Suppressor macrophage treated with lipopolysaccharide for 1 hour (primary cell): ENCODE results near the gene CHCHD6.

Experiments
- DNase-seq, 3 donors: peaks; one replicate each; pipeline ENCODE4 v3.0.0-alpha.2; 2020 to 2022

CHCHD6 gene

DNA sequence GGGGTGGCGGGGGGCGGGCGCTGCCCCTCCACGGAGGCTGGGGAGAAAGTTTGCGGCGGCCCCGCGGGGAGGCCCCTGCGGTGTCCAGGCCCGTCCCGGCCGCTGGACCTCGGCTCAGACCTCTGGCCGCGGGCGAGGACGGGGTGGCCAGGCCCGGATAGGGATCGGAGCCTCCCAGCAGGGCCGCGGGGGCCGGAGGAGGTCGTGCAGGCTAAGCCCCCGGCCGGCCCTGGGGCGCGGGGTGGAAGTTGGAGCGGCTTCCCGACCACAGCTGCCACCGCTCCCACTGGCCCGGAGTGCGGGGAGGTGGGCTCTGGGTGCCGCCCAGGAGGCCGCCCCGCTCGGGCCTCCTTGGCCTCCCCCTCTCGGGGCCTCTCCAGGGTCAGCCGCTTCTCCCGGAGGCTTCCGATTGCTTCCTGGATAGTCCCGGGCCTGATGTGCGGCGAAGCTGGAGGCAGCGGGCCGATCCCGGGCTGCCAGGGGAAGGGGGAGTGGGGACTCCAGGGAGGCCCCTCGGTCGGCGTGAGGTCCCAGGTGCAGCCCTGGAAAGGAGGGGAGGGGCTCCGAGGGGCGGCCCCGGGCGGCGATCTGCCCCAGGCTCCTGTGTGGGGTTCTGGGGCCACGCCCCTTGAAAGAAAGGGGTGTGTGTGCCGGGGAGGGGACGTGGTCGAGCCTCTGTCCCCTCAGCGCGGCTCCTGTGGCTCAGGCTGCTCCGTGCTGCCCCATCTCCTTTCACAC, 279.8 kb downstream of the CHCHD6 start:
- DNase-seq, result peak in 2 of 3 donors; percentile 17 to 50

DNA sequence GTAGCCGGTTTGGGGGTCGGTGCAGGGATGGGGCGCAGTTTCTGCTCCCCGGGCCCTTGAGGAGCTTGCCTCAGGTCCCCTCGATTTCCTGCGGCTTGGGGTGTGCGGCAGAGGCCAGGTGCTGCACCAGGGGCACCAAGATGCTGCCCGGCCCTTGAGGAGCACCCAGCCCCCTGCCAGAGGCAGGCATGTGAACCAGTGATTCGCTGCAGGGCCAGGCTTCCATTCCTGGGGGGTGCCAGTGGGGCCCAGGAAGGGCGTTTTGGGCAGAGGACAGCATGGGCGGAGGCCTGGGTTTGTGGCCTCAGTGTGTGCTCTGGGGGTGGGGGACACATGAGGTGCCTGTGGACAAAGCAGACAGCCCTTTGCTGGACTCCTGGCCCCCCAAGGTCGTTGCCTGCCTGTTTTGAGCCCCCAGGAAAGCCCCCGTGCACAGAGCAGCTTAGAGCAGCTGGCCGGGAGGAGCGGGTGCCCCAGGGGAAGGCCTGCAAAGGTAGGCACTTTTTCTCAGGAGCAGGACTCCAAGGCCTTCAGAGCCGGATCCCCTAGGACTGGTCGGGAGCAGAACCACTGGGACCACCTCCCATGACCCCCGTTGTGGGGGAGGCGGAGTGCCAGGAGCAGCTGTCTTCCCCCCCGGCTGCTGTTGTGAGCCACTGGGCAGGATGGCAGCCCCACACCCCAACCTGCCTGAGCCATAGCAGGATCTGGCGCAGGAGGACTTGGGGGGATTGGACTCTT, 280.5 kb downstream of the CHCHD6 start:
- DNase-seq, result no peak

DNA sequence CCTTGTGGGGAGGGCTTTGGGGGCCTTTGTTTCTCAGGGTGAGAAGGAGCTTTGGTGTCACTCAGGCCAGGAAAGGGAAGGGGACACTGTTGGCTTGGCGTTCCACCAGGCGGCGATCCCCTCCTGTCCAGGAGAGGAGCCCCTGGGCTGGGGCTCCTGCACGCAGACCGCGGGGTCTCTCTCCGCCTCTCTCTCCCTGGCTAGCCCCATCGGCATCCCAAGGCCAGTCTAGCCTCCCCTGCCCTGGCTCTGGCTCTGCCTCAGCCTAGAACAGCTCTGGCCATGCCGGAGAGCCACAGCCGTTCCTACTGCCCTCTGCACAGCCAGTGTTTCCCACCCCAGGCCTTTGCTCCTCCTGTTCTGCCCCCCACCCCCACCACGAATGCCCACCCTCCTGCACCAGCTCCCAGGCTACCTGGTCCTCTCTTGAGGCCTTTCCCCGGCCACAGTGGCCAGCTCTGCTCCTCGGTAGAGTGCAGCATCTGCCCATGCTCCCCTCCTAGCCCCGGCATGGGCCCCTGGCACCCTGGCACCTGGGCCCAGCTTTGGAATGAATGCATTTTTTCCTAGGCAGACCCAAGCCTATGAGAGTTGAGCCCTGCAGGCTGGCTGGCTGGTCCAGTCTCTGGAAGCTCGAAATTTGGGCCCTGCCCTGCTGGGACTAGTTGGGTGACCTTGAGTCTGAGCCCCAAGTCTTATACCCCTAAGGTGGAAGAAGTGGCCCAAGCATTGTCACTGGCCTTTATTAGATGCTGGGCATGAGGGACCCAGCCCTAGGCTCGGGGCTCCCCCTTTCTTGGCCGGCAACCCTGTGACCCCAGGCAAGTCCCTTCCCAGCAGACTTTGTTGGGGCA, 281.3 kb downstream of the CHCHD6 start:
- no peak for DNase-seq

DNA sequence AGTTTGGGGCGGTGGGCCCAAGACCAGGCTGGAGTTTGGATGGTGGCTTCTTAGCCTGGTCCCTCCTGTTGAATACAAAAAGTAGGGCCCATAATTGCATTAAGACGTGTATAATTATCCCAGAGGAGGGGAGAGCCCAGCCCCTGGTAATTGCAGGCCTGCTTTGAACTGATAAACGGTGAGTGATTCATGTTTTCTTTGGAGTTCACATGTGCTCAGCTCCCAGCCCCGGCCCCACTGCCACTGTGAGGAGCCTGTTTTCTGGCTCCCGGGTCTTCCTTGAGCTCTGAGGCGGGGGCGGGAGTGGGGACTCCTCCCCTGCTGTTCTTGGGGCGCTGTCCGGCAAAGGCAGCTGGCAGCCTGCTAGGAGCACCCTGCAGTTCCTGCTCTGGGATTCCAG, 282.0 kb downstream of the CHCHD6 start:
- no peak for DNase-seq

DNA sequence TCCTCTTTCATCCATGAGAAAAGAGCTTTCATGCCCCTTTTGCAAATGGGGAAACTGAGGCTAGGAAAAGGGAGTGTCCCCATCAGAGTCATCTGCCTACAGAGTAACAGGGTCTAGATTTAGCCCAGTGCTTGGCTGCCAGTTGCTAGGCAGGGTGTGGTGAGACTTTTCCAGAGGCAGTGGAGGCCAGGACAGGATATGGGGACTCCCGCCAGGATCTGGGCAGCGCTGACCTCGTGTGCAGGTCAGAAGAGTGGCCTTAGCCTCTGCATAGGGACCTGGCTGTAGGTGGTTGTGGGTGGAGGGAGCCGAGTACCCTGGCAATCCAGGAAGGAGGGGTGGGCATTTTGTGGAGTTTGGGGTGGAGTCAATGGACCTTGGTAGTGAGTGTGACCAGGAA, 283.1 kb downstream of the CHCHD6 start:
- DNase-seq, result no peak

DNA sequence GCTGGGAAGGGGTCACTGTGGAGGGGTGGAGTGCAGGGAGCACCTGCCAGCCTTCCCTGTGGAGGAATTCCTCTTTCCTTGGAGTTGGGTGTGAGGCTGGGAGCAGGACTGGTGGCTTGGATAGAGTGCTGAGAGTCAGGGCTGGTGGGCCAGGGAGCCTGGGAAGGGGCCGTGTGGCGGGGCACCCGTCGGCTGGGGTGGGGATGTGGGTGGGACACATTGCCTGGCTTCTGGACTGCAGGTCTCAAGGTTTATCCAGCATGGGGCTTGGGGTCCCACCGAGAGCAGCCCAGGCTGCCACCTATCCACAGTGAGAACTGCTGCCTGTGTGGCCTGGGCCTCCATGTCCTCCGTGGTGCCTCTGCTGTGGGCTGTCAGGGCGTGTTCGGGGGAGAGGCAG, 283.6 kb downstream of the CHCHD6 start:
- no peak for DNase-seq

DNA sequence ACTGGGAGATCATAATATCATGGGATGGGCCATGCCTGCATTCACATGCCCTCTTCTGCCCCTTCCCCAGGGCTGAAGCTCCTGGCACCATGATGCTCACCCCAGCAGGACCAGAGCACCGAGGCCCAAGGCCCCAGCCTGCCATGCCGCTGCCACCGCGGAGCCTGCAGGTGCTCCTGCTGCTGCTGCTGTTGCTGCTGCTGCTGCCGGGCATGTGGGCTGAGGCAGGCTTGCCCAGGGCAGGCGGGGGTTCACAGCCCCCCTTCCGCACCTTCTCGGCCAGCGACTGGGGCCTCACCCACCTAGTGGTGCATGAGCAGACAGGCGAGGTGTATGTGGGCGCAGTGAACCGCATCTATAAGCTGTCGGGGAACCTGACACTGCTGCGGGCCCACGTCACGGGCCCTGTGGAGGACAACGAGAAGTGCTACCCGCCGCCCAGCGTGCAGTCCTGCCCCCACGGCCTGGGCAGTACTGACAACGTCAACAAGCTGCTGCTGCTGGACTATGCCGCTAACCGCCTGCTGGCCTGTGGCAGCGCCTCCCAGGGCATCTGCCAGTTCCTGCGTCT, 284.5 kb downstream of the CHCHD6 start:
- DNase-seq, result no peak

DNA sequence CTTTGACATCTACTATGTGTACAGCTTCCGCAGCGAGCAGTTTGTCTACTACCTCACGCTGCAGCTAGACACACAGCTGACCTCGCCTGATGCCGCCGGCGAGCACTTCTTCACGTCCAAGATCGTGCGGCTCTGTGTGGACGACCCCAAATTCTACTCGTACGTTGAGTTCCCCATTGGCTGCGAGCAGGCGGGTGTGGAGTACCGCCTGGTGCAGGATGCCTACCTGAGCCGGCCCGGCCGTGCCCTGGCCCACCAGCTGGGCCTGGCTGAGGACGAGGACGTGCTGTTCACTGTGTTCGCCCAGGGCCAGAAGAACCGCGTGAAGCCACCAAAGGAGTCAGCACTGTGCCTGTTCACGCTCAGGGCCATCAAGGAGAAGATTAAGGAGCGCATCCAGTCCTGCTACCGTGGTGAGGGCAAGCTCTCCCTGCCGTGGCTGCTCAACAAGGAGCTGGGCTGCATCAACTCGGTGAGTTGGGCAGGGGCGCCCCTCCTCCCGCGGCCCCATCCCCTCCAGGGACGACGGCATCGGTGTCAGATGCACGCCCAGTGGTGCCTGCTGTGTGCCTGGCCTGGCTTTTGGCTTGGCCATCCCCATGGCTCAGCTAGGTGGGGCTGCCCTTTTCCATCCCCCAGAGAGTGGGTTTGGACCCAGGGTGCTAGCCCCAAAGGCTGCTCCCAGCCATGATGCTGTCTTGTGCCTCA, 285.4 kb downstream of the CHCHD6 start:
- DNase-seq, result no peak

DNA sequence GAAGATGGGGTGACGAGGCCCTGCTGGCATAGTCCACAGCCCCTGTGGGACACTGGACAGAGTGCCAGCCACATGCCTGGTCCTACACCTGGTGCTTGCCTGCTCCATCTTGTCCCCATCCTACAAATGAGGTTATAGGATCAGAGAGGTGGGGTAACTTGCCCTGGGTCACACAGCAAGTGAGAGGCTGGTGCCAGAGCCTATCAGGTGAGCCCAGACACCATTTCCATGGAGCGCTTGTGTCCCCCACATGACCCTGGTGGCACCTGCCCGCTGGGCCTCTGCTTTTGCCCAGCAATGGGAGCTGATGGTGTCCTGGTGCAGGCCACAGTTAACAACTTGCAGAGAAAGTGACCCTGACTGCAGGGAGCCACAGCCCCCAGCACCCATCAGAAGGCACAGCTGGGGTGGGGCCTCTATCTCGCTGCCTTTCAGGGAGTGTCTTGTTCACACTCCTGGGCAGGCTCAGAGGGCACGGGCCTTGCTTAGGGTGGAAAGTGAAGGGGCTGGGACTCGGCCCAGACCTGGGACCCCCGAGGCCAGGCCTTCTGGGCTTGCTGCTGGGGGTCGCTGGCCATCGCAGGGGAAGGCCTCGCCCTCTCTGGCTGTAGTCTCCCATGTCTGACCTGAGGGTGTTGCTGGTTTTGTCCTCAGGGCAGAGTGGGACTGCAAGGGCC, 286.1 kb downstream of the CHCHD6 start:
- no peak for DNase-seq

DNA sequence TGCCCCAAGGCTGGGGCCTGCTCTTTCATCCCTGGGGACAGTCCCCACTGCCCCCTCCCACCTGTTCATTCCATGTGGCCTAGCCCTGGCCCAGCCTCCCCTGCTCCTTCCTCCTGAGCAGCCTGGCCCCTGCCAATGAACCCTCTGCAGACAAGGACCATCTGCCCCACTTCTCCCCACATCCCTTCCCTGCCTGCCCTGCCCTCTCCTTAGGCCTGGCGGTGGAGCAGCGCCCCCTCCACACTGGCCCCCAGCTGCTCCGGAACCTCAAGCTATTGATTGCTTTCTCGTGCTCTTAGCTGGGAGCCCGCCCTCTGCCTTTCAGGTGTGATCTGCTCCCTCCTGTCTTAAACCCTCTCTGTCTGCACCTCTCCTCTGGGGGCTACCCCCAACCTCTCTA, 286.9 kb downstream of the CHCHD6 start:
- no peak for DNase-seq

DNA sequence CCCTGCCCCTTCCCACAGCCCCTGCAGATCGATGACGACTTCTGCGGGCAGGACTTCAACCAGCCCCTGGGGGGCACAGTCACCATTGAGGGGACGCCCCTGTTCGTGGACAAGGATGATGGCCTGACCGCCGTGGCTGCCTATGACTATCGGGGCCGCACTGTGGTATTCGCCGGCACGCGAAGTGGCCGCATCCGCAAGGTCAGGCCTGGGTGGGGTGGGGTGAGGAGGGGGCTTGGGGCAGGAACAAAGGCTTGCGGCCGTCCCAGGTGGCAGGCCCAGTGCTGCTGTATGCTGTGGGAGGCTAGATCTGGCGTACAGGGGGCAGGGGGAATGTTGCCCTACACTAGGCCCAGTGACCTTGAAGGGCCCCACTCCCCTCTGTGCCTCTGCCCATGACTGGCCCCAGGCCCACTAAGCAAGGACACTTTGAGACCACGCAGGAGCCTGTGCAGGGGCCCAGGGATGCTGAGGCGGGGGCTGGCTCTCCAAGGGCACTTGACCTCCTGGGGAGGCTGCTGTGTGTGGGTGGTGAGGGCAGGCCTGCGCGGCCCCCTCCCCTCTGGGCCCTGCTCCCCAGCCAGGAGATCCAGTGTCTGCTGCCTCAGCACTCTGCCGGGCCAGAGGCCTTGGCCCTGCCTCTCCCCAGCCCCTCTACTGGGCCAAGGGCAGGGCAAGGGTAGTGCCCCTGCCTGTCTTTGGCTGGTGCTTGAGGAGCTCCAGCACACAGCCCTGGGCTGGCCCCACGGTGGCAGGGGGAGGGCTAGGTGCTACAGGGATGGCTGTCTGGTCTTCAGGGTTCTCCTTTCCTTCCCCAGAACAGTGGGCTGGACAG, 287.5 kb downstream of the CHCHD6 start:
- DNase-seq, result no peak

DNA sequence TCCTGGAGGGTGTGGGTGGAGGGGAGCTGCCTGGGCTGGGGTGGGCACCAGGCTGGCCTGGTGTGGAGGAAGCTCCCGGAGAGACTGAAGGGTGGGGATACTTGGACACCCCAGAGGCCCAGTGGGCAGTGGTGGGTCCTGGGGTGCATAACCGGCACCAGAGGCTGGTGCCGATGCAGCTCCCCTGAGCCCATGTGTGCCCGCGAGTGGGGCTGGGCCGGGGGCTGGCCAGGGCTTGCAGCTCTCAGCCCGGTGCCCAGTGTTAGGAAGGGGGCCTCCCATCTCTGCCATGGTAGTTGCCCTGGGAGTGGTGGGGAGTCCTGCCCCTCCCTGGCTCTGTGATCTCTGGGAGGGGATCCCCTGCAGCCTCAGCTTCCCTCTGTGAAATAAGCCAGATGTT, 288.2 kb downstream of the CHCHD6 start:
- no peak for DNase-seq

DNA sequence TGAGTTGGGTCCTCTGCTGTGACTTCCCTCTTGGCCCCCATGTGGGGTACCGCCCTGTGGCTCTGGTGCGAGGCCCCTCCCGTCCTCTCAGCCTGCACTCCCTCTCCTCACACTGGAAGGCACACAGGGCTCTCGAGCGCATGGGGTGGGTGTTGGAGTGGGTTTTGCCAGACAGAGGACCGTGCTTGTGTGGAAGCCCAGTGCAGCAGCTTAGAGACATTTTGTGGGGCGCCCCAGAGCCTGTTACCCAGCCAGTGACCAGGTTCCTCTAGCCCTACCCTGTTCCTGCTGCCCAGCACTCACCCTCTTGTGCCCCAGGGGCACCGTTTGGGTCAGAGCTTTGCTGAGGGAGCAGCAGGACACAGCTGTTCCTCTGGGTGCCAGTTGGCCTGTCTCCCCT, 288.7 kb downstream of the CHCHD6 start:
- no peak for DNase-seq

DNA sequence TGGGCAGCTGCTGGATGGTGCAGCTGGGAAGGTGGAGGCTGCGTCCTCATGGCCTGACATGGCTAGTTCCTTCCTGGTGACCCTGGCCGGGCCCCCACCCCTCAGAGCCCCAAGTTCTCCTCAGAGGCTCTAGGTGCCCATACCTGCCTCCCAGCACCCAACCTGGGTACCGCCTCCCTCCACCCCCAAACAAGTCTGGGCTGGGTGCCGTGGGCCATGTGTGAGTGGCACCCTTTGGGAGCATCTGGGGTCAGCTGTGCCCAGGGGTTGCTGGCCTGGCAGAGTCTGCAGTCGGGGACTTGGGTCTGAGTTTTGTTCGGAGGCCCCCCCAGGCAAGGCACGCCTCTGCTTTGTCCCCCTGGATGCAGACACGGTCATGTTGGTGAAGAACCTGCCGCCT, 289.4 kb downstream of the CHCHD6 start:
- DNase-seq, result no peak

DNA sequence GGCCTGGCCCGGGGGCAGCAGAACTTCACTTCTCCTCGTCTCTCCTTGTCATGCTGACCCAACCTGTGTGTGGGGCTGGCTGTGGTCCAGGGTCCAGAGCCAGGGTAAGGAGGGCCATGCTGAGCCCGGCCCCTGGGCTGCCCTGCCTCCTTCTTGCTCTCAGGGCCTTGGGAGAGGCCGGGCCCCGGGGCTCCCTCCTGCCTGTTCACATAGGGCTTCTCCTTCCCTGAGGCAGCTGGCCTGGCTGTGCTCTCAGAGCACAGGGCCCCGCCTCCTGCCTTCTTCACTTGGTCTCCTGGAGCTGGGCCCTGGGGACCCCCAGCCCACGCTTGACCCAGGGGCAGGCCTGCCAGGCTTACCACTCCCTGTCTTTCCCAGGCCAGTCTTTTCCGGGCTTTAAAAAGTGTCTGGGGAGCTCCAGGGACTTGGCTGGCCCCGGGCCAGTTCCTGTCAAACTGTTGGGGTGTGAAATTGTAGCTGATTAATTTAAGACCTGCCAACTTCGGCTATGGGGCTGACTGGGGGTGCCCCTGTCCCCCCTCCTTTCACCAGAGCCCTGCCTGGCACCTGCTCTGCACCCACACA, 290.7 kb downstream of the CHCHD6 start:
- no peak for DNase-seq

DNA sequence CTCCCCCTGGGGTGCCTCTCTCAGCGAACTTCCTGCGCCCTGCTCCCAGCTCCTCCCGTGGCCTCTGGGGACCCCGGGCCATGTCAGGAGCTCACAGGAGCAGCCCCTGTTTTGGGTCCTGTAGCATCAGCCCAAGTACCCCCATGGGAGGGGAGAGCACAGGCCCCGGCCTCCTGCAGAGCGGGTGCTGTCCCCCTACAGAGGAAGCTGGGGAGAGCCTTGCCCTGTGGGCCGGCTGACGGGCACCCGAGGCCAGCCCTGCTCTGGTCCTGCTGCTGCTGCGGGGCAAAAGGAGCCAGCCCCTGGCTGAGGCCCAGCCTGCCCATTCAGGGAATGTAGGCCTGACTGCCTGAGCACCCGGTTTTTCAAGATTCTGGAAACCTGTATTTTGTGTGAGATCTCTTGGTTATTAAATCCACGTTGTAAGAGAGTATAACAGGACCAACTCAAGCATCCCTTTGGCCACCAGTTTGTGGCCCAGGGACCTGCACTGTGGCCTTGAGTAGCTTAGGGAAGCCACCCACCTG, 291.3 kb downstream of the CHCHD6 start:
- no peak for DNase-seq

DNA sequence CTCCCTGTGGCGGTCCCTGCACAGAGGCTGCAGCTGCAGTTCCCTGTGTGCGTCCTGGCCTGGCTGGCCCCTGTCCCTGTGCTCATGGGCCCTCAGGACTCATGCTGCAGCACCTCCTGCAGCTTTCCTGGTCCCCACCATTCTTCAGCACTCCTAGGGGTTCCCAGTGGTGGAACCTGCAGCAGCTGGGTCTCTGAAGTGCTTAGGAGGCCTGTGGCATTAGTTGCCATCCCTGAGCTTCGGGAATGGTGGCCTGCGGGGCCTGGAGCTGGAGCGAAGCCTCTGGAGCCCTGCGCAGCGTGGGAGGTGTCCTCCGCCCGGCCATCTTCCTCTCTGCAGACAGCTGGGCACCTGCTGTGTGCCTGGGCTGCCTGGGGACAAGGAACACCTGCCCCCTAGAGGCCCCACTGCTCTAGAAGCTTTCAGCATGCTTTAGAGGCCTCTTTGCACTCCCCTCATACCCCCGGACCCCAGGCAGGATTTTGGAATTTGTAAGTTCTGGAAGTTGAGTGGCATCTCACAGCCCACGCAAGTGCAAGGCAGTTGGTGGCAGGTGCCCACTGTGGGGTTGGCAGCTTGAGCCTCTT, 292.0 kb downstream of the CHCHD6 start:
- DNase-seq, result no peak

DNA sequence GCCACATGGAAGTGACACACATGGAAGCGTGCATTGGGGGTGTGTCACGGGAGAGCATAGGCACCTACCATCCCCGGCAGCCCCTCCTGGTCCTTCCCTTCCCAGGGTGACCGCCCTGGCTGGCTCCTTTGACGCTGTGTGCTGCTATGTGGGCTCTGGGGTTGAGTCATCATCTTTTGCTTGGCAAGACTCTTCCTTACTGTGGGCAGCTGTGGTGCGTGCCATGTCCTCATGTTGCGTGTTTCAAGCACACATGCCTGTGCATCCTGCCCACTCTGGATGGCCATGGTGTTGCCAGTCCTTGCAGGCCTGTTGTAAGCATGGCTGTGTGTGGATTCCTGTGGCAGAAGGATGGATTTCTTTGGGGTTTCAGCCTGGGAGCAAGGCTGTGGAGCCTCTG, 292.9 kb downstream of the CHCHD6 start:
- no peak for DNase-seq

DNA sequence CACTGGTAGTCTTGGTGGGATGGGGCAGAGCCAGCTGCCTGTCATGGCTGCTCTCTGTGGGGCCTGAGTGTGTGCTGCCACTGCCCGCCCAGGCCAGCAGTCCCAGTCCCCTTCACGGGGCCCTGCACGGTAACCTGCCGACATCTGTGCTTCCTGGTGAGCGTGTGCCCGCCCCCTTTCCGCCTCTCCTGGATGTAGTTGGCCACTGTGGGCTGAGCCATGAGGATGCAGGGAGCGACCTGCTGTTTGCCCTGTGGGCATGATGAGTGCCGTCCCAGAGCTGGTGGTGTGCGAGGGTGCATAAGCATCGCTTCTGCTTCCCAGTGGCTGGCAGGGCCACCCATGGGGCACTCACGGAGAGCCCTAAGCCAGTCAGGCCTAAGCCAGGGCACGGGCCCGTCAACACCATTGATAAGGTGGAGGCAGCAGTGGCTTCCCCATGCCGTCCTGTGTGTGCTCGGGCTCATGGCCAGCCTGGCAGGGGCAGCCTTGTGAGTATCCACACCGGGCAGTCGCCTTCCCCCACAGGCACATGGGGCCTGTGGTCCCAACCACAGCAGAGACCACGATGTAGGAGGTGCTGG, 293.5 kb downstream of the CHCHD6 start:
- no peak for DNase-seq

DNA sequence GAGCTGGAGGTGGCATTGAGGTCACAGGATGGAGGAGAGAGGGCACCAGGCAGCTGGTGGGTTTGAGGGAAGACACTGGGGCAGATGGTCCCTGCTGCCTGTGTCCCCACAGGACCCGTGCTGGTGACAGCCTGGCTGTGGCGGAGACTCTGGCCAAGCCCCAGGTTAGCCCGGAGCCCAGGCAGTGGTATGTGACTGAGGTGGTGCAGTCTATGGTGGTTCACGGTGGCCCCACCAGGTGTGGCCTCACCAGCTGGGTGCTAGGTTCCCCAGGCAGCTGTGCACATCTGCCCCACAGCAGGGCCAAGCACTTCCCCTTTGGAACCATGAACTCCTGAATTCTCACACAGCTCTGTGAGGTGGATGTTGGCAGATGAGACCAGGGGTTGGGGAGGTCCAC, 294.3 kb downstream of the CHCHD6 start:
- no peak for DNase-seq
